ENCODE measurements around the gene PLEKHA7.
A peak's percentile ranks its signal among the peaks of the same experiment; 100 is the strongest.

The PLEKHA7 gene

DNA sequence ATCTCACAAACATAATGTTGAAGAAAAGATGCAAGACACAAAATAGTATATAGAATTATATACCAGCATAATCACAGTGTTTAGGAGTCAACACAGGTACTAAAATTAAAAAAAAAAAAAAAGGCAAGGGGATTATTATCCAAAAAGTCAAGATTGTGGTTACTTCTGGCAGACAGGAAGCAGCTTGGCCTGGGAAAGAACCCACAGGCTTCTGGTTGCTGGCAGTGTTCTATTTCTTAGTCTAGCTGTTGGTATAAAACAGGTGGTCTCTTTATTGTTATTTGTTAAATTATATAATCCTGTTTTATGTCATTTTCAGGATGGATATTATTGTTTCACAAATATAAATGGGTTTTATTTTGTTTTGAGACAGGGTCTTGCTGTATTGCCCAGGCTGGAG lies 221.8 kb downstream of the PLEKHA7 start:
- DNase-seq (ENCODE audit: low read depth) = peak; percentile 47
- no peak overlapping the region for H3K4me3 ChIP-seq (ENCODE audit: low read depth, low read length)

DNA sequence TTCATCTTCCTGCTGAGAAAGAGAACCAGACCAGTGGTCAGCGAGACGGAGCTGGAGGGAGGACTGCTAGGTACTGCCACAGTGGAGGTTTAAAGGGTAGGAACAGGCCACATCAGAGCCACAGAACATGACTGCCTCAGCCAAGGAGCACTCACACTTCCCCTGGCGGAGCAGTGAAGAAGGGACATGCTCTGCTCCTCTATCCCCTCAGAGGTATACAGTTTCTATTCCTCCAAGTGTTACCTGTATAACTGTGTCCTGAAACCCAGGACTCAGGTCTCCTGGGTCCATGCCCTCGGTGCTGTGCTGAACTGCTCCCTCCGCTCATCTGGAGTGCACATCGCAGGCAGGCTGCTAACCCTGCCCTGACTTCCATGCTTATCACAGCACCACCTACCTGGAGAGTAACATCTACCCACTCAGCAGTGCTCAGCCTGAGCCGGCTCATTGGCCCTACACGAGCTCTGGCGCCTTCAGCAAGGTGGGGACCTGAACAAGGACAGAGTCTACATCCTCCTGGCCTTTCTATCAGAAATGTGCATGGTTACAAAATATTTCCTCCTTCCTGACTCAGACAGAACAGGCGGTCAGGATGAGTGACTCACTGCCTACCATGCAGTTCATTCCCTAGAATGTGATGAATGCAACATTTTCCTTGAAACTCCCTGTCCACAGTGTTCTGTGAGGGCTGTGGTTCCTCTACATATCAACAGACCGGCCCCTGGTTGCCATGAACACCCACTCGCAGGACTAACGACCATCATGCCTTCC lies 222.8 kb downstream of the PLEKHA7 start:
- DNase-seq (ENCODE audit: low read depth) = peak; percentile 96
- TF ChIP-seq, protein P1, sequence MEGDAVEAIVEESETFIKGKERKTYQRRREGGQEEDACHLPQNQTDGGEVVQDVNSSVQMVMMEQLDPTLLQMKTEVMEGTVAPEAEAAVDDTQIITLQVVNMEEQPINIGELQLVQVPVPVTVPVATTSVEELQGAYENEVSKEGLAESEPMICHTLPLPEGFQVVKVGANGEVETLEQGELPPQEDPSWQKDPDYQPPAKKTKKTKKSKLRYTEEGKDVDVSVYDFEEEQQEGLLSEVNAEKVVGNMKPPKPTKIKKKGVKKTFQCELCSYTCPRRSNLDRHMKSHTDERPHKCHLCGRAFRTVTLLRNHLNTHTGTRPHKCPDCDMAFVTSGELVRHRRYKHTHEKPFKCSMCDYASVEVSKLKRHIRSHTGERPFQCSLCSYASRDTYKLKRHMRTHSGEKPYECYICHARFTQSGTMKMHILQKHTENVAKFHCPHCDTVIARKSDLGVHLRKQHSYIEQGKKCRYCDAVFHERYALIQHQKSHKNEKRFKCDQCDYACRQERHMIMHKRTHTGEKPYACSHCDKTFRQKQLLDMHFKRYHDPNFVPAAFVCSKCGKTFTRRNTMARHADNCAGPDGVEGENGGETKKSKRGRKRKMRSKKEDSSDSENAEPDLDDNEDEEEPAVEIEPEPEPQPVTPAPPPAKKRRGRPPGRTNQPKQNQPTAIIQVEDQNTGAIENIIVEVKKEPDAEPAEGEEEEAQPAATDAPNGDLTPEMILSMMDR (conservative IDR thresholded peaks at IDR 0.05; ENCODE audit: low read depth, low read length) = no peak
- no peak overlapping the region for H3K4me3 ChIP-seq (ENCODE audit: low read depth, low read length)

More for the DNA sequence above, 221.8 kb downstream of the PLEKHA7 start:
- TF ChIP-seq, protein P1 (conservative IDR thresholded peaks at IDR 0.05; ENCODE audit: low read depth, low read length) = no peak

DNA sequence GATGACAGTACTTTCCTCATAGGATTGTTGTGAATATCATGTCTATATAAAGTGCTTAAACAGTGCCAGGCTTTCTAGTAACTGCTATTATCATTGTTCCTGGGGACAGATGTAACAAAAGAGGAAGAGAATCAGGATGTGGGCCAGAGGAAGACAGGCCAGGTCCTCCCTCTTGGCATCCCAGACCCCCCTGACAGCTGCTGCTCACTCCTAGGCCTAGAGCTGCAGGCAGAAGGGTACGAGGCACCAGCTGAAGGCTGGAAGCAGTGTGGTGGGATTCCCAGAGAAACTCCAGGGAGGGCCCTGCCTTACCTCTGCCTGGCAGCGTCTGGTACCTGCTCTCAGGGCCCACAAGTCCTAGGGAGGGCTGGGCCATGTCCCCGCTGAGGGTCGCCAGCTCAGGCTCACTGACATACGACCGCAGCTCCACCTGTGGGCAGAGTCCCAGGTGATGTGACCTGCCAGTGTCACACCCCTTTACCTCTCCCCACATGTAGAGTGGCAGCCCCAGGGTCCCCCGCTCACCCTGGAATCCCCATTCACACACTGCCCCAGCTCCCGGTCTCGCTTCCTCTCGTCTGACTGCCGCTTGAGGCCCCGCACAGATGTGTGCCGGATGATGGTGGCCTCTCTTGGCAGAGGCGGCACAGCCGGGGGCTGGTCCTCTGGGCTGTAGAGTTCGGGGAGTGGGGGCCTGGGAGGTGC lies 223.6 kb downstream of the PLEKHA7 start:
- TF ChIP-seq, protein P1 (conservative IDR thresholded peaks at IDR 0.05; ENCODE audit: low read depth, low read length) = no peak
- DNase-seq (ENCODE audit: low read depth) = no peak
- H3K4me3 ChIP-seq (ENCODE audit: low read depth, low read length) = no peak overlapping the region

DNA sequence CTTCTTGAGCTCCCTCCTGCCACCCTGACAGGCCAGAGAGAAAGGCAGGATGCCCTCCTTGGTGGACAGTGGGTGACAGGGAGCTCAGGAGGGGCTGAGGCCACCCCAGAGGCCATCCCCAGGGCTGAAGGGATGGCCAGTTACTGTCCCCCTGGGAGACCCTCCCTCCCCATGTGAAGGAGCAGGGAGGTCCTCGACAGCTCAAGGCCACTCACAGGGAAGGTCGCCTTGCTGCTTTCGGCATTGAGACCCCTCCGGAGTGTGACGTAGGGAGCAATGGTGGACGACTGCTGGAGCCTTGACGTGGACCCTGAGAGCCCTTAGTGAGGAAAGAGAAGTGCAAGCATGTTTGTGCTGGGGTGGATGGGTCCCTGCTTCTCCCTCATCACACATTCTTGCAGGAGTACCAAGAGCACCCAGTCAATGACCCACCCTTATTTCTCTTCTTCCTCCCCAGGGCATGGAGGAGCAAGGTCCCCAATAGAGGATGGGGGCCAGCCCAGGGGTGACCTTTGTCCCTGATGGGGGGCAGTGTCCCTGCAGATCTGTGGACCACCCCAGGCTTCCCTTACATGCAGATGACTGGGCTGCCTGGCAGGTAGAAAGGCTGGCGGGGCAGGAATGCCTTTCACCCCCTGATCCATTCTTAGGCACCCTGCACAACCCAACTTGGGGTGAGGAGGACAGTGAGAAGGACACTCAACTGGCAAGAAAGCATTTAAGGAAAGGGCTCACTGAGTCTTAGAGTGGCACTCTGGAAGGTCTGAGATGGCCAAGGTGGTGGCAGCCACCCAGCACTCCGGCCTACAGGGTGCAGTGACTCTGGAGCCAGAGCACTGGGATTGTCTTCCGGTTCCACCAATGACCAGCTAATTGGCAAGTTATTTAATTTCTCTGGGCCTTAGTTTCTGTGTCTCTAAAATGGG lies 224.4 kb downstream of the PLEKHA7 start:
- TF ChIP-seq, protein P1 (conservative IDR thresholded peaks at IDR 0.05; ENCODE audit: low read depth, low read length) = no peak
- H3K4me3 ChIP-seq (ENCODE audit: low read depth, low read length) = no peak overlapping the region

DNA sequence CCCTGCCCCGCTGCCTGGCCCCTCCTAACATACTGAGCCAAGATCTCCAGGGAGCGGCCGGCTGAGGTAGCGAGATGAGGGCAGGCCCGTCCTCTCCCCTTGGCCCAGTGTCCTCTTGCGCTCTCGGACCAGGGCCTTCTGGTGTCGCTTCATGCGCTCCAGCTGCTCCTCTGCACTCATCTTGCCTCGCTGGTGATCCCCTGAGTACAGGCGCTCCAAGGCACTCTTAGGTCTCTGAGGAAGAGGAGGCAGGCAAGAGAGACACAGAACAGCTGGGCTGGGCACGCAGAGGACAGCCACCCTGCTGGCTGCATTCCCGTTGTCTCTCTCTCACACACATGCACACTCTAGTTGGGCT lies 225.2 kb downstream of the PLEKHA7 start:
- TF ChIP-seq, protein P1 (conservative IDR thresholded peaks at IDR 0.05; ENCODE audit: low read depth, low read length) = no peak
- no peak for DNase-seq (ENCODE audit: low read depth)
- no peak overlapping the region for H3K4me3 ChIP-seq (ENCODE audit: low read depth, low read length)

More for the DNA sequence above, 224.4 kb downstream of the PLEKHA7 start:
- no peak for DNase-seq (ENCODE audit: low read depth)

DNA sequence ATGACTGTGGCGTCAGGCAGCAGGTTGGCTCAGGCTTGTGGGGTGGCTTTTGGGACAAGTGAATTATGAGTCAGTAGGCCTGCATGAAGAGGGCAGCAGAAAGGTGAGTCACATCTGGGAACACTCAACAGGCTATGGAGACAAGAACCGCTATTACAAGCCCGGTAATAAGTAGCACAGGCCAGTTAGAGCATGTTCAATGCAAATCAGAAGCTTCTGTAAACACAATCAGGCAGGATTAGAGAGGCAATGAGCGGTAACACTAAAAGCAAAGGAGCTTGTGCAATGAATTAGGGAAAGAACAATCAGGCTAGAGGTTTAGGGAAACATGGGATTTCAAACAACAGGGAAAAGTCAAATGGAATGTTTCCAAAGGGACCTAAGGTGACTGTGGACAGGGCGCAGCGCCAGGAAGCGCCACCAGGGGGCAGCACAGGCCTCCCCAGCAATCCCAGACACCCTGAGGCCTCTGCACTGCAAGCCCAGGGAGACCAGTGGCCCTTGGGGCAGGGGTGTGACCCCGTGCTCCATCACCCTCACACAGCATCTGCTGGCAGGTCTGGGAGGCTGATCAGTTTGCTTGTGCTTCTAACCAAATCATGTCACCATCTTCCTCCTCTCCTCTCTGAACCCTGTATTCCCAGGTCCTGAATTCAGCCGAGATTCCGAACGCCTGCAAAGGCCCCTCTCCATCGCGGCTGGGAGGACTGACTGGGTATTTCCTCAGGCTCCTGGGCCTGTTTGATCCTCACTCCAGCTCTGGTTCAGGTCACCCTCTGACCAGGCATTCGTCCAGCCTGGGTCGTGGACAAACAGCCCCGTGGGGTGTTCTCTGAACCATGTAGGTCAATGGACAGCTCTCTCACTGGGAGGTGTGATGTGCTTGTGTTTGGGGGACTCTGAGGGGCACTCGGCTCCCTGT lies 225.8 kb downstream of the PLEKHA7 start:
- H3K4me3 ChIP-seq (ENCODE audit: low read depth, low read length) = no peak overlapping the region
- DNase-seq (ENCODE audit: low read depth) = peak; percentile 78
- TF ChIP-seq, protein P1 (conservative IDR thresholded peaks at IDR 0.05; ENCODE audit: low read depth, low read length) = peak; percentile 99
